Neural cell (in vitro differentiated cells): ENCODE data around the gene C9orf57. TPM values are rescaled to one million over a fixed set of nuclear protein-coding genes. Genes with fewer than 3 reads are reported as not detected.
"Not testable (repeated sequence)": the region's sequence is repeated elsewhere in the genome, so short reads cannot be mapped to it uniquely, and the experiment has no call there.

Source experiments
- H2AFZ ChIP-seq: fragments of 200-600, 300-800 bp; sonication (generic), shearing (Covaris generic); 2 replicates; pipeline ENCODE4 v1.6.0; 2014; ENCODE audit warnings: low read depth, mild to moderate bottlenecking, antibody characterized with exemption, low read length, moderate library complexity
- H3F3A ChIP-seq: fragments of 200-600 bp; shearing (Covaris generic); 2 replicates; pipeline ENCODE4 v1.6.1; 2016; ENCODE audit warnings: mild to moderate bottlenecking, moderate library complexity, mixed read lengths, antibody characterized with exemption, low read length; ENCODE audit not compliant: insufficient read depth, poor library complexity, severe bottlenecking
- H3K27ac ChIP-seq: fragments of 200-600, 300-800 bp; sonication (generic), shearing (Covaris generic); 2 replicates; pipeline ENCODE4 v1.5.1; 2014; ENCODE audit warnings: mild to moderate bottlenecking, low read length, moderate library complexity
- H3K27me3 ChIP-seq: fragments of 300-800, 200-600 bp; sonication (generic), shearing (Covaris generic); 2 replicates; pipeline ENCODE4 v1.6.0; 2014; ENCODE audit warnings: mild to moderate bottlenecking, low read depth, low read length, moderate library complexity; ENCODE audit not compliant: insufficient read depth
- H3K36me3 ChIP-seq: fragments of 300-800, 200-600 bp; sonication (generic), shearing (Covaris generic); 2 replicates; pipeline ENCODE4 v1.5.1; 2014; ENCODE audit warnings: mild to moderate bottlenecking, antibody characterized with exemption, low read length, moderate library complexity; ENCODE audit not compliant: insufficient read depth
- H3K4me2 ChIP-seq: fragments of 300-800, 200-600 bp; sonication (generic), shearing (Covaris generic); 2 replicates; pipeline ENCODE4 v1.6.0; 2014; ENCODE audit warnings: mild to moderate bottlenecking, low read length
- H3K4me3 ChIP-seq: fragments of 300-800, 200-600 bp; sonication (generic), shearing (Covaris generic); 2 replicates; pipeline ENCODE4 v1.5.1; 2014; ENCODE audit warnings: mild to moderate bottlenecking, low read length, moderate library complexity
- H3K79me2 ChIP-seq: fragments of 200-600 bp; shearing (Covaris generic); replicated peaks from 2 replicates; pipeline ENCODE4 v1.6.0; 2014; ENCODE audit warnings: mild to moderate bottlenecking, low read length, moderate library complexity; ENCODE audit not compliant: insufficient read depth
- H3K9ac ChIP-seq: fragments of 300-800, 200-600 bp; sonication (generic), shearing (Covaris generic); 2 replicates; pipeline ENCODE4 v1.6.1; 2016; ENCODE audit warnings: mild to moderate bottlenecking, low read length, mixed read lengths
- H3K9me2 ChIP-seq: fragments of 200-600 bp; shearing (Covaris generic); 2 replicates; pipeline ENCODE4 v1.6.1; 2016; ENCODE audit warnings: mild to moderate bottlenecking, low read length, mixed read lengths; ENCODE audit not compliant: insufficient read depth
- H3K9me3 ChIP-seq: fragments of 200-600, 300-800 bp; sonication (generic), shearing (Covaris generic); 2 replicates; pipeline ENCODE4 v1.6.1; 2016; ENCODE audit warnings: mild to moderate bottlenecking, mixed run types, low read length, moderate library complexity, mixed read lengths
- H4K20me1 ChIP-seq: fragments of 200-600 bp; shearing (Covaris generic); 2 replicates; pipeline ENCODE4 v1.6.1; 2016; ENCODE audit warnings: mild to moderate bottlenecking, mixed run types; ENCODE audit not compliant: insufficient read depth
- EP300 ChIP-seq: fragments of 450-650 bp; conservative IDR thresholded peaks from 2 replicates; pipeline ENCODE4 v1.6.1; 2014; ENCODE audit warnings: antibody characterized with exemption, mild to moderate bottlenecking, moderate library complexity; ENCODE audit not compliant: poor library complexity, severe bottlenecking
- EZH2 ChIP-seq: fragments of 200-600, 300-800 bp; shearing (Covaris generic), sonication (generic); IDR thresholded peaks from 2 replicates; pipeline ENCODE4 v1.6.1; 2014; ENCODE audit warnings: antibody characterized with exemption, low read length, borderline replicate concordance, mild to moderate bottlenecking; ENCODE audit not compliant: insufficient read depth, poor library complexity, severe bottlenecking
- MXI1 ChIP-seq: fragments of 450-650 bp; conservative IDR thresholded peaks from 2 replicates; pipeline ENCODE4 v1.6.1; 2014; ENCODE audit warnings: antibody characterized with exemption, mild to moderate bottlenecking; ENCODE audit not compliant: poor library complexity, severe bottlenecking
- POLR2AphosphoS5 ChIP-seq: IDR thresholded peaks from 2 replicates; pipeline ENCODE4 v1.6.1; 2012
- RAD21 ChIP-seq: fragments of 450-650 bp; conservative IDR thresholded peaks from 2 replicates; pipeline ENCODE4 v1.6.1; 2014; ENCODE audit warnings: antibody characterized with exemption, mild to moderate bottlenecking, moderate library complexity
- SMC3 ChIP-seq: fragments of 450-650 bp; conservative IDR thresholded peaks from 2 replicates; pipeline ENCODE4 v1.6.1; 2014; ENCODE audit warnings: antibody characterized with exemption, mild to moderate bottlenecking, moderate library complexity; ENCODE audit not compliant: poor library complexity
- TAF1 ChIP-seq: IDR thresholded peaks from 2 replicates; pipeline ENCODE4 v1.6.1; 2012; ENCODE audit warnings: low read depth
- polyA plus RNA-seq: library from polyadenylated mRNA; depleted of rRNA; stranded (reverse); fragments of >200 nt; gene quantifications from 2 replicates; pipeline ENCODE4 v1.2.3, GENCODE V29; 2014
- TF ChIP-seq, protein P1 (sequence below): fragments of 450-650 bp; IDR thresholded peaks from 2 replicates; pipeline ENCODE4 v1.5.1; 2014; ENCODE audit warnings: antibody characterized with exemption, mild to moderate bottlenecking, moderate library complexity; ENCODE audit not compliant: poor library complexity, severe bottlenecking
- TF ChIP-seq, protein P2 (sequence below): IDR thresholded peaks from 2 replicates; pipeline ENCODE4 v1.6.1; 2012; ENCODE audit warnings: borderline replicate concordance

C9orf57 gene
- polyA plus RNA-seq, 1 donor from 2014 or later, result not detected

DNA sequence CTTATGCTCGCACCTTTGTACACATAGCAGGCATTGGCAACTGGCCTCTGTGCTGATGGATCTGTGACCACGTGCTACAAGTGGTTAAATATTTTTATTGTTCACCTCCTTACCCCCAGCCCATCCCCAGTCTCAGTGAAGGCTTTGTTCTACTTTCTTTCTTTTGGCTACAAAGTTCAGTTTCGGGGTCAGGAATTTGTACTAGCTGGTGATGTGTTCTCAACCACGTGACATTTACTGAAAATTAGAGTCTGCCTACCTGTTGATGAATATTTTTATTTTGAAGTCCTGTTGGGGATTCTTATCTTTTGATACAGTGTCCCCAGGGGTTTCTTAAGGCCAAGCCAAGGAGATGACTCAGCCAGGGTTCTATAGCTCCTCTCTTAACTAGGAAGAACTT is 47.8 kb downstream of the C9orf57 start:
- H3K36me3 ChIP-seq, result no peaks in the 10 kb centered on the region
- TF ChIP-seq, protein P1, sequence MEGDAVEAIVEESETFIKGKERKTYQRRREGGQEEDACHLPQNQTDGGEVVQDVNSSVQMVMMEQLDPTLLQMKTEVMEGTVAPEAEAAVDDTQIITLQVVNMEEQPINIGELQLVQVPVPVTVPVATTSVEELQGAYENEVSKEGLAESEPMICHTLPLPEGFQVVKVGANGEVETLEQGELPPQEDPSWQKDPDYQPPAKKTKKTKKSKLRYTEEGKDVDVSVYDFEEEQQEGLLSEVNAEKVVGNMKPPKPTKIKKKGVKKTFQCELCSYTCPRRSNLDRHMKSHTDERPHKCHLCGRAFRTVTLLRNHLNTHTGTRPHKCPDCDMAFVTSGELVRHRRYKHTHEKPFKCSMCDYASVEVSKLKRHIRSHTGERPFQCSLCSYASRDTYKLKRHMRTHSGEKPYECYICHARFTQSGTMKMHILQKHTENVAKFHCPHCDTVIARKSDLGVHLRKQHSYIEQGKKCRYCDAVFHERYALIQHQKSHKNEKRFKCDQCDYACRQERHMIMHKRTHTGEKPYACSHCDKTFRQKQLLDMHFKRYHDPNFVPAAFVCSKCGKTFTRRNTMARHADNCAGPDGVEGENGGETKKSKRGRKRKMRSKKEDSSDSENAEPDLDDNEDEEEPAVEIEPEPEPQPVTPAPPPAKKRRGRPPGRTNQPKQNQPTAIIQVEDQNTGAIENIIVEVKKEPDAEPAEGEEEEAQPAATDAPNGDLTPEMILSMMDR, result no peak
- TF ChIP-seq EP300 (no peak), SMC3 (no peak), TAF1 (no peak), POLR2AphosphoS5 (no peak), MXI1 (no peak), RAD21 (no peak), EZH2 (no peak)
- TF ChIP-seq, protein P2, sequence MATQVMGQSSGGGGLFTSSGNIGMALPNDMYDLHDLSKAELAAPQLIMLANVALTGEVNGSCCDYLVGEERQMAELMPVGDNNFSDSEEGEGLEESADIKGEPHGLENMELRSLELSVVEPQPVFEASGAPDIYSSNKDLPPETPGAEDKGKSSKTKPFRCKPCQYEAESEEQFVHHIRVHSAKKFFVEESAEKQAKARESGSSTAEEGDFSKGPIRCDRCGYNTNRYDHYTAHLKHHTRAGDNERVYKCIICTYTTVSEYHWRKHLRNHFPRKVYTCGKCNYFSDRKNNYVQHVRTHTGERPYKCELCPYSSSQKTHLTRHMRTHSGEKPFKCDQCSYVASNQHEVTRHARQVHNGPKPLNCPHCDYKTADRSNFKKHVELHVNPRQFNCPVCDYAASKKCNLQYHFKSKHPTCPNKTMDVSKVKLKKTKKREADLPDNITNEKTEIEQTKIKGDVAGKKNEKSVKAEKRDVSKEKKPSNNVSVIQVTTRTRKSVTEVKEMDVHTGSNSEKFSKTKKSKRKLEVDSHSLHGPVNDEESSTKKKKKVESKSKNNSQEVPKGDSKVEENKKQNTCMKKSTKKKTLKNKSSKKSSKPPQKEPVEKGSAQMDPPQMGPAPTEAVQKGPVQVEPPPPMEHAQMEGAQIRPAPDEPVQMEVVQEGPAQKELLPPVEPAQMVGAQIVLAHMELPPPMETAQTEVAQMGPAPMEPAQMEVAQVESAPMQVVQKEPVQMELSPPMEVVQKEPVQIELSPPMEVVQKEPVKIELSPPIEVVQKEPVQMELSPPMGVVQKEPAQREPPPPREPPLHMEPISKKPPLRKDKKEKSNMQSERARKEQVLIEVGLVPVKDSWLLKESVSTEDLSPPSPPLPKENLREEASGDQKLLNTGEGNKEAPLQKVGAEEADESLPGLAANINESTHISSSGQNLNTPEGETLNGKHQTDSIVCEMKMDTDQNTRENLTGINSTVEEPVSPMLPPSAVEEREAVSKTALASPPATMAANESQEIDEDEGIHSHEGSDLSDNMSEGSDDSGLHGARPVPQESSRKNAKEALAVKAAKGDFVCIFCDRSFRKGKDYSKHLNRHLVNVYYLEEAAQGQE, result no peak
- H3K79me2 ChIP-seq, result no peaks in the 10 kb centered on the region

DNA sequence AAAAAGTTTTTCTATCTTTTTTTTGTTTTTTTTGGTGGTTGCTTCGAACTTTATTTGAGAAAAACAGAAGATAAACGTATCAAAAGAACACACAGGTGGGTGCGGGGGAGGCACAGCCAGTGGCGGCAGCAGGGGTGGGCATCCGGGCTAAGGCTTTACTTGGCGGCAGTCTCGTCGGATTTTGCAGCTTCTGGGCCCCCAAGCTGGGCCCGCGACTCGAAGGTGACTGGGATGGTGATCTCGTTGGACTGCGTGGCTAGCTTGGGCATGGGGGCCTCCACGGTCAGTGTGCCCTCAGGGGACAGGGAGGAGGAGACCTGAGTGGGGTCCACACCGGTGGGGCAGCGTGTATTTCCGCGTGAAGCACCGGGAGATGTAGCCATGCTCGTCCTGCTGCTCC is 52.7 kb downstream of the C9orf57 start:
- not testable (repeated sequence) for H2AFZ ChIP-seq, H3K79me2 ChIP-seq, H3K27ac ChIP-seq, H3K9me2 ChIP-seq, H3K36me3 ChIP-seq, H3K27me3 ChIP-seq, H3F3A ChIP-seq, H4K20me1 ChIP-seq, H3K4me2 ChIP-seq, H3K9ac ChIP-seq, H3K9me3 ChIP-seq, H3K4me3 ChIP-seq

More for the DNA sequence above, 47.8 kb downstream of the C9orf57 start:
- no peak overlapping the region for H3K4me3 ChIP-seq
- H2AFZ ChIP-seq, result no peak overlapping the region
- no peak overlapping the region for H3K27ac ChIP-seq
- no peak overlapping the region for H3K4me2 ChIP-seq
- no peaks in the 10 kb centered on the region for H3K9me2 ChIP-seq
- H3K27me3 ChIP-seq, result no peaks in the 10 kb centered on the region
- H3F3A ChIP-seq, result no peaks in the 10 kb centered on the region
- no peaks in the 10 kb centered on the region for H4K20me1 ChIP-seq
- H3K9me3 ChIP-seq, result no peaks in the 10 kb centered on the region
- no peak overlapping the region for H3K9ac ChIP-seq

DNA sequence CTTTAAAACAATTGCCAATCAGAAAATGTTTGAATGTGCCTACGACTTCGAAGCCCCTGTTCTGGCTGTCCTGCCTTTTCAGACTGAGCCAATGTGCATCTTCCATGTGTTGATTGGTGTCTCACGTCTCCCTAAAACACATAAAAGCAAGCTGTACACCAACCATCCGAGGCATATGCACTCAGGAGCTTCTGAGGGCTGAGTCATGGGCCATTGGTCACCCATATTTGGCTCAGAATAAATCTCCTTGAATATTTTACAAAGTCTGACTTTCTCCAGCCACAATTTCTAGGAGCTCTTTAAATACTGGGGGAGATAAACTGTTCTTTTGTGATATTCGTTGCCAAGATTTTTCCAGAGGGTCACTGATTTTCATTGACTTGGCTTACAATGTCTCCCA is 53.9 kb downstream of the C9orf57 start:
- Histone ChIP-seq H4K20me1 (no peaks in the 10 kb centered on the region), H3K9ac (no peak overlapping the region), H3K27me3 (no peaks in the 10 kb centered on the region), H3K4me3 (no peak overlapping the region), H3F3A (no peaks in the 10 kb centered on the region), H3K79me2 (no peaks in the 10 kb centered on the region), H2AFZ (no peak overlapping the region), H3K4me2 (no peak overlapping the region), H3K9me3 (no peaks in the 10 kb centered on the region), H3K27ac (no peak overlapping the region), H3K9me2 (no peaks in the 10 kb centered on the region), H3K36me3 (no peaks in the 10 kb centered on the region)
- TF ChIP-seq TAF1 (no peak), SMC3 (no peak), EZH2 (no peak), RAD21 (no peak), EP300 (no peak), MXI1 (no peak), POLR2AphosphoS5 (no peak)
- TF ChIP-seq, protein P2, result no peak
- TF ChIP-seq, protein P1, result no peak
